SK-N-SH treated with all-trans-retinoic acid at 6 μM for 48 hours (cell line): Measurements from ENCODE around the gene RGS10.
A peak's percentile ranks its signal among the peaks of the same experiment; 100 is the strongest.

Source experiments
- ATAC-seq: fragments of 200-7000 bp; cut with Tn5 transposase; 3 replicates; pipeline ENCODE4 v1.9.1; 2020; ENCODE audit warnings: mild to moderate bottlenecking, moderate library complexity
- ARNTL ChIP-seq: fragments of 450-650 bp; formaldehyde crosslinking; IDR thresholded peaks from 2 replicates; pipeline ENCODE4 v1.5.0; 2020; ENCODE audit warnings: low read depth, mild to moderate bottlenecking, moderate library complexity, borderline replicate concordance
- BACH2 ChIP-seq: fragments of 250-450 bp; sonication (Bioruptor Pico); IDR thresholded peaks from 2 replicates; pipeline ENCODE4 v1.9.0; 2021; ENCODE audit warnings: mild to moderate bottlenecking, borderline replicate concordance
- CSDC2 ChIP-seq: fragments of 250-450 bp; sonication (Bioruptor Pico); IDR thresholded peaks from 2 replicates; pipeline ENCODE4 v1.5.0; 2020; ENCODE audit warnings: mild to moderate bottlenecking, moderate library complexity
- GLIS3 ChIP-seq: fragments of 250-450 bp; sonication (Bioruptor Pico); IDR thresholded peaks from 2 replicates; pipeline ENCODE4 v1.5.0; 2020; ENCODE audit warnings: mild to moderate bottlenecking, moderate library complexity
- ISL1 ChIP-seq: fragments of 250-450 bp; sonication (Bioruptor Pico); IDR thresholded peaks from 2 replicates; pipeline ENCODE4 v2.1.2; 2022; ENCODE audit warnings: mild to moderate bottlenecking, moderate library complexity
- OSR1 ChIP-seq: fragments of 250-450 bp; sonication (Bioruptor Pico); IDR thresholded peaks from 2 replicates; pipeline ENCODE4 v1.8.0; 2022; ENCODE audit warnings: moderate library complexity, mild to moderate bottlenecking, inconsistent platforms
- PPARA ChIP-seq: fragments of 250-450 bp; sonication (Bioruptor Pico); IDR thresholded peaks from 2 replicates; pipeline ENCODE4 v1.5.0; 2020; ENCODE audit warnings: mild to moderate bottlenecking, borderline replicate concordance
- RARB ChIP-seq: fragments of 250-450 bp; sonication (Bioruptor Pico); IDR thresholded peaks from 2 replicates; pipeline ENCODE4 v1.8.0; 2021; ENCODE audit warnings: mild to moderate bottlenecking, moderate library complexity
- SNAI2 ChIP-seq: fragments of 250-450 bp; sonication (Bioruptor Pico); IDR thresholded peaks from 2 replicates; pipeline ENCODE4 v1.5.0; 2020; ENCODE audit warnings: mild to moderate bottlenecking, moderate library complexity
- TOX ChIP-seq: fragments of 250-450 bp; sonication (Bioruptor Pico); IDR thresholded peaks from 2 replicates; pipeline ENCODE4 v1.8.0; 2021; ENCODE audit warnings: mild to moderate bottlenecking, moderate library complexity, borderline replicate concordance
- ZC3H10 ChIP-seq: fragments of 250-450 bp; sonication (Bioruptor Pico); IDR thresholded peaks from 2 replicates; pipeline ENCODE4 v1.5.1; 2021; ENCODE audit warnings: mild to moderate bottlenecking, moderate library complexity
- ZFP30 ChIP-seq: fragments of 450-650 bp; formaldehyde crosslinking; IDR thresholded peaks from 2 replicates; pipeline ENCODE4 v1.5.0; 2022; ENCODE audit warnings: mild to moderate bottlenecking, moderate library complexity
- ZNF70 ChIP-seq: fragments of 450-650 bp; formaldehyde crosslinking; IDR thresholded peaks from 2 replicates; pipeline ENCODE4 v1.5.0; 2020; ENCODE audit warnings: mild to moderate bottlenecking, moderate library complexity
- ZNF8 ChIP-seq: fragments of 450-650 bp; formaldehyde crosslinking; IDR thresholded peaks from 2 replicates; pipeline ENCODE4 v1.5.0; 2020; ENCODE audit warnings: mild to moderate bottlenecking, moderate library complexity
- TF ChIP-seq, protein P1 (sequence below): fragments of 250-450 bp; sonication (Bioruptor Pico); IDR thresholded peaks from 2 replicates; pipeline ENCODE4 v1.5.0; 2020; ENCODE audit warnings: mild to moderate bottlenecking, moderate library complexity
- TF ChIP-seq, protein P2 (sequence below): fragments of 250-450 bp; sonication (Bioruptor Pico); IDR thresholded peaks from 2 replicates; pipeline ENCODE4 v1.5.1; 2021; ENCODE audit warnings: mild to moderate bottlenecking, moderate library complexity
- TF ChIP-seq, protein P3 (sequence below): fragments of 250-450 bp; sonication (Bioruptor Pico); IDR thresholded peaks from 2 replicates; pipeline ENCODE4 v1.8.0; 2021; ENCODE audit warnings: low read depth, mild to moderate bottlenecking, moderate library complexity, borderline replicate concordance
- TF ChIP-seq, protein P4 (sequence below): fragments of 250-450 bp; sonication (Bioruptor Pico); IDR thresholded peaks from 2 replicates; pipeline ENCODE4 v1.8.0; 2020; ENCODE audit warnings: mild to moderate bottlenecking, moderate library complexity, borderline replicate concordance

The RGS10 gene

DNA sequence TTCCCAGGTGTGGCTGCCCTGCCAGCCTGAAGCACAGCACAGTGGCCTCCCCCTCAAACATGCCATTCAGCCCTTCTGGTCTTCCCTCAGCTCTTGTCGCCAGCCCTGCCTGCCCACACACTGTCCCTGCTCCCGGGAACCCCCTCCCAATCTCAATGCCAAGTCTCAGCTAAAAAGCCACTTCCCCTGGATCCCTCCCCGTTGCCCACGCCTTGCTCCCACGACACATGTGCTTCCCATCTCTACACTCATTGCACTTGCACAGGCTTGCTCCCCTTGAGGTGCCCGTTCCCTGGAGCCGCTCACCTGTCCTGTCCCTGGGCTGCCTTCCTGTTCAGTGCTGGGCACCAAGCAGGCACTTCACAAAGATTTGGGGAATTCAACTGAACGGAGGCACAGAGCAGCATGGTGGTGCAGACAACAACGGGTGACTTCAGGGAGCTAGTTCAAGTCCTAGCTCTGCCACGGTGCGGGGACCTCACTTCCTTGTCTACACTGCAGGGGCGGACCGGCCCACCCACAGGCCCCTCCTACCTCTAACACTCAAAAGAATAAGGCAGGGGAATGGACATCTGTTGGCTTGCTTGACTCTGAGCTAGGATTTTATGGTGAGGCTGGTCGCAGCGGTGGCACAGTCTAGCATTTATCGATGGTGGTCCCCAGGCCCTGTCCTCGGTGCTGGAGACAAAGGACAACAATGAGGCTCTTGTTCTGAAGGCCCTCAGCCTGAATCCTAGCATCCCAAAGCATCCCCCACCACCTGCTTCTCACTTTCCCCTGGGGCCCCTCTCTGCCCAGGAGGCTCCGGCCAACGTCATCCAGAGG is 18.4 kb downstream of the RGS10 start (continued):
- TF ChIP-seq BACH2 (CRISPR knock-in tag): no peak

DNA sequence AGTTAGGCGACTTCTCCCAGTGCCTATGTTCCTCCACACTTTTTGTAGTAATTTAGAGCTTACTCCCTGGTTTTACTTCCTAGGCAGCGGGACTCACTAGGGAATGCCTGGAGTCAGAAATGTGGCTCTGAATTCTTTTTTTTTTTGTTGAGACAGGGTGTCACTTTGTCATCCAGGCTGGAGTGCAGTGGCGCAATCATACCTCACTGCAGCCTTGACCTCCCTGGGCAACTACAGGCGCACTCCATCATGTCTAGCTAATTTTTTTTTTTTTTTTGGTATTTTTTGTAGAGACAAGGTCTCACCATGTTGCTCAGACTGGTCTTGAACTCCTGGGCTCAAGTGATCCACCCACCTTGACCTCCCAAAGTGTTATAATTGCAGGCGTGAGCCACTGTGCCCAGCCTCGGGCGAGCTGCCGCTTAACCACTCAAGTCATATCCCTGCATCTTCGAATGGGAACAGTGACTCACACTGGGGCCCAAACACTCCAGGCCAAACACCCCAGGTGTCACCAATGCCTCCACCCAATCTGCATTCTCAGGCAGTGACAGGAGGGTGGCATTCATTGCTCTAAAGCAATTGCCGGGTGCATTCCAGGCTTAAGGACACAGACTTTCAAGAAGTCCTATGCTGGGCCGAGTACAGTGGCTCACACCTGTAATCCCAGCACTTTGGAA is 19.6 kb downstream of the RGS10 start:
- TF ChIP-seq TOX (CRISPR knock-in tag) (no peak), BACH2 (CRISPR knock-in tag) (no peak), SNAI2 (CRISPR knock-in tag) (no peak), PPARA (CRISPR knock-in tag) (no peak), OSR1 (CRISPR knock-in tag) (no peak), ARNTL (CRISPR knock-in tag) (no peak), ZC3H10 (CRISPR knock-in tag) (no peak), RARB (CRISPR knock-in tag) (no peak)
- TF ChIP-seq, protein P1, sequence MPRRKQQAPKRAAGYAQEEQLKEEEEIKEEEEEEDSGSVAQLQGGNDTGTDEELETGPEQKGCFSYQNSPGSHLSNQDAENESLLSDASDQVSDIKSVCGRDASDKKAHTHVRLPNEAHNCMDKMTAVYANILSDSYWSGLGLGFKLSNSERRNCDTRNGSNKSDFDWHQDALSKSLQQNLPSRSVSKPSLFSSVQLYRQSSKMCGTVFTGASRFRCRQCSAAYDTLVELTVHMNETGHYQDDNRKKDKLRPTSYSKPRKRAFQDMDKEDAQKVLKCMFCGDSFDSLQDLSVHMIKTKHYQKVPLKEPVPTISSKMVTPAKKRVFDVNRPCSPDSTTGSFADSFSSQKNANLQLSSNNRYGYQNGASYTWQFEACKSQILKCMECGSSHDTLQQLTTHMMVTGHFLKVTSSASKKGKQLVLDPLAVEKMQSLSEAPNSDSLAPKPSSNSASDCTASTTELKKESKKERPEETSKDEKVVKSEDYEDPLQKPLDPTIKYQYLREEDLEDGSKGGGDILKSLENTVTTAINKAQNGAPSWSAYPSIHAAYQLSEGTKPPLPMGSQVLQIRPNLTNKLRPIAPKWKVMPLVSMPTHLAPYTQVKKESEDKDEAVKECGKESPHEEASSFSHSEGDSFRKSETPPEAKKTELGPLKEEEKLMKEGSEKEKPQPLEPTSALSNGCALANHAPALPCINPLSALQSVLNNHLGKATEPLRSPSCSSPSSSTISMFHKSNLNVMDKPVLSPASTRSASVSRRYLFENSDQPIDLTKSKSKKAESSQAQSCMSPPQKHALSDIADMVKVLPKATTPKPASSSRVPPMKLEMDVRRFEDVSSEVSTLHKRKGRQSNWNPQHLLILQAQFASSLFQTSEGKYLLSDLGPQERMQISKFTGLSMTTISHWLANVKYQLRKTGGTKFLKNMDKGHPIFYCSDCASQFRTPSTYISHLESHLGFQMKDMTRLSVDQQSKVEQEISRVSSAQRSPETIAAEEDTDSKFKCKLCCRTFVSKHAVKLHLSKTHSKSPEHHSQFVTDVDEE (CRISPR knock-in tag): no peak
- TF ChIP-seq, protein P2, sequence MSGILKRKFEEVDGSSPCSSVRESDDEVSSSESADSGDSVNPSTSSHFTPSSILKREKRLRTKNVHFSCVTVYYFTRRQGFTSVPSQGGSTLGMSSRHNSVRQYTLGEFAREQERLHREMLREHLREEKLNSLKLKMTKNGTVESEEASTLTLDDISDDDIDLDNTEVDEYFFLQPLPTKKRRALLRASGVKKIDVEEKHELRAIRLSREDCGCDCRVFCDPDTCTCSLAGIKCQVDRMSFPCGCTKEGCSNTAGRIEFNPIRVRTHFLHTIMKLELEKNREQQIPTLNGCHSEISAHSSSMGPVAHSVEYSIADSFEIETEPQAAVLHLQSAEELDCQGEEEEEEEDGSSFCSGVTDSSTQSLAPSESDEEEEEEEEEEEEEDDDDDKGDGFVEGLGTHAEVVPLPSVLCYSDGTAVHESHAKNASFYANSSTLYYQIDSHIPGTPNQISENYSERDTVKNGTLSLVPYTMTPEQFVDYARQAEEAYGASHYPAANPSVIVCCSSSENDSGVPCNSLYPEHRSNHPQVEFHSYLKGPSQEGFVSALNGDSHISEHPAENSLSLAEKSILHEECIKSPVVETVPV: no peak
- TF ChIP-seq, protein P3, sequence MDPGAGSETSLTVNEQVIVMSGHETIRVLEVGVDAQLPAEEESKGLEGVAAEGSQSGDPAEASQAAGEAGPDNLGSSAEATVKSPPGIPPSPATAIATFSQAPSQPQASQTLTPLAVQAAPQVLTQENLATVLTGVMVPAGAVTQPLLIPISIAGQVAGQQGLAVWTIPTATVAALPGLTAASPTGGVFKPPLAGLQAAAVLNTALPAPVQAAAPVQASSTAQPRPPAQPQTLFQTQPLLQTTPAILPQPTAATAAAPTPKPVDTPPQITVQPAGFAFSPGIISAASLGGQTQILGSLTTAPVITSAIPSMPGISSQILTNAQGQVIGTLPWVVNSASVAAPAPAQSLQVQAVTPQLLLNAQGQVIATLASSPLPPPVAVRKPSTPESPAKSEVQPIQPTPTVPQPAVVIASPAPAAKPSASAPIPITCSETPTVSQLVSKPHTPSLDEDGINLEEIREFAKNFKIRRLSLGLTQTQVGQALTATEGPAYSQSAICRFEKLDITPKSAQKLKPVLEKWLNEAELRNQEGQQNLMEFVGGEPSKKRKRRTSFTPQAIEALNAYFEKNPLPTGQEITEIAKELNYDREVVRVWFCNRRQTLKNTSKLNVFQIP (CRISPR knock-in tag): no peak

DNA sequence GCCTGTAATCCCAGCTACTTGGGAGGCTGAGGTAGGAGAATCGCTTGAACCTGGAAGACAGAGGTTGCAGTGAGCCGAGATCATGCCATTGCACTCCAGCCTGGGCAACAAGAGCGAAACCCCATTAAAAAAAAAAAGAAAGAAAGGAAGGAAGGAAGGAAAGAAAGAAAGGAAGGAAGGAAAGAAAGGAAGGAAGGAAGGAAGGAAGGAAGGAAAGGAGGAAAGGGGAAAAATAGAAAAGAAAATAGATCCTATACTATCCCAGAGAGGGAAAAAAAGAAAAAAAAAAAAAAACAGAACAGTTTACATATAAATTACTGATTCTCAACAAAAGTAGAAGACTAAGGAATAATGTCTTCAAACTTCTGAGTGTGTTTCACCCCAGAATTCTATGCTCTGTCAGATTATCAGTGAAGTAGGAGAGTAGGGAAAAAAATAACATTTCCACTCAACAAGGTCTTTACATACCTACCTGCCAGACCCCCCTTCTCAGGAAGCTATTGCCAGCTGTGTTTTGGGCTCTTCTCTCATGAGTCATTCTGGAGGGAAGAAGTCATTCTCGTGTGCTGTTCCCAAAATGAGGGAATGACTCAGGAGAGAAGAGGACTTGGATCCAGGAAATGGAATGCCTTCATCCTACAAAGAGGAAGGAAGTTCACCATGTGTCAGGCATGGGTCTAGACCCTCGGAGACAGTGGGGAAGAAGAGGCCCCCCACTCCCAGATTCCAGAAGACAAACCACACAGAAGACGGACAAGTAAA is 20.9 kb downstream of the RGS10 start:
- ATAC-seq: peak; percentile 55; the same call in 2 of the 3 replicates
- TF ChIP-seq ZNF8 (CRISPR knock-in tag) (no peak), SNAI2 (CRISPR knock-in tag) (no peak)

More for the DNA sequence above, 19.6 kb downstream of the RGS10 start:
- no peak for ATAC-seq

DNA sequence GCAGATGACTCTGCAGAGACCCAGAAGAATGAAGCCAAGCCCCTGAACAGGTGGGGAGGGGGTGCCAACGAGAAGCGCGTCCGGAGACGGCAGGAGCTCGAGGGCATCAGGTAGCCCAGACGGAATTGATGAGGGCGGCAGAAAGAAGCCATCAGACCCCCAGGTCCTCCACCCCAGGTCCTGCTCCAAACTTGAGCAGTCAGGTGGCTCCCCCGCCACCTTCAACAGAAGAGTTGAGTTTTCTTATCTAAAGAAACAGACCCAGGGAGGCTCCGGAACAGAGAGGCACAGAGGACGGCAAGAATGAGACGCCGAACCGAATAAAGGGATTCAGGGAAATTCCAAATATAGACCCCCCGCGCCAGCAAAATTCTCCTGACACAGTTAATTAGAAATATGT is 22.2 kb downstream of the RGS10 start:
- TF ChIP-seq ZFP30 (CRISPR knock-in tag) (no peak), SNAI2 (CRISPR knock-in tag) (no peak), PPARA (CRISPR knock-in tag) (no peak), ZNF8 (CRISPR knock-in tag) (no peak), CSDC2 (CRISPR knock-in tag) (no peak), ISL1 (CRISPR knock-in tag) (no peak), GLIS3 (CRISPR knock-in tag) (no peak), BACH2 (CRISPR knock-in tag) (no peak), ZNF70 (CRISPR knock-in tag) (no peak)
- TF ChIP-seq, protein P1 (CRISPR knock-in tag): no peak
- TF ChIP-seq, protein P4, sequence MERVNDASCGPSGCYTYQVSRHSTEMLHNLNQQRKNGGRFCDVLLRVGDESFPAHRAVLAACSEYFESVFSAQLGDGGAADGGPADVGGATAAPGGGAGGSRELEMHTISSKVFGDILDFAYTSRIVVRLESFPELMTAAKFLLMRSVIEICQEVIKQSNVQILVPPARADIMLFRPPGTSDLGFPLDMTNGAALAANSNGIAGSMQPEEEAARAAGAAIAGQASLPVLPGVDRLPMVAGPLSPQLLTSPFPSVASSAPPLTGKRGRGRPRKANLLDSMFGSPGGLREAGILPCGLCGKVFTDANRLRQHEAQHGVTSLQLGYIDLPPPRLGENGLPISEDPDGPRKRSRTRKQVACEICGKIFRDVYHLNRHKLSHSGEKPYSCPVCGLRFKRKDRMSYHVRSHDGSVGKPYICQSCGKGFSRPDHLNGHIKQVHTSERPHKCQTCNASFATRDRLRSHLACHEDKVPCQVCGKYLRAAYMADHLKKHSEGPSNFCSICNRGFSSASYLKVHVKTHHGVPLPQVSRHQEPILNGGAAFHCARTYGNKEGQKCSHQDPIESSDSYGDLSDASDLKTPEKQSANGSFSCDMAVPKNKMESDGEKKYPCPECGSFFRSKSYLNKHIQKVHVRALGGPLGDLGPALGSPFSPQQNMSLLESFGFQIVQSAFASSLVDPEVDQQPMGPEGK (CRISPR knock-in tag): no peak
- TF ChIP-seq, protein P3 (CRISPR knock-in tag): no peak
- no peak for ATAC-seq
